GM23338 (cell line): ENCODE data around the gene TBL3. TPM values are rescaled to one million over a fixed set of nuclear protein-coding genes. Genes with fewer than 3 reads are reported as not detected.
A peak's percentile ranks its signal among the peaks of the same experiment; 100 is the strongest.

ENCODE experiments used
- ATAC-seq: fragments of 200-7000 bp; cut with Tn5 transposase; 3 replicates; pipeline ENCODE4 v1.9.1; 2020
- DNase-seq: peaks from one replicate; pipeline ENCODE4 v3.0.0-alpha.2; 2015; ENCODE audit warnings: low spot score
- H2AFZ ChIP-seq: fragments of 200-600 bp; sonication (generic); 2 replicates; pipeline ENCODE4 v1.8.0; 2016; ENCODE audit warnings: antibody characterized with exemption, mild to moderate bottlenecking, moderate library complexity
- H3F3A ChIP-seq: fragments of 200-600 bp; sonication (generic); replicated peaks from 2 replicates; pipeline ENCODE4 v1.8.0; 2017; ENCODE audit warnings: antibody characterized with exemption, mixed run types, low read depth
- H3K27ac ChIP-seq: fragments of 200-600 bp; sonication (generic); 2 replicates; pipeline ENCODE4 v1.6.1; 2016; ENCODE audit warnings: low read depth
- H3K27me3 ChIP-seq: fragments of 200-600 bp; sonication (generic); 2 replicates; pipeline ENCODE4 v1.8.0; 2016; ENCODE audit warnings: mild to moderate bottlenecking, mixed run types, moderate library complexity; ENCODE audit not compliant: insufficient read depth
- H3K36me3 ChIP-seq: fragments of 200-600 bp; sonication (generic); 2 replicates; pipeline ENCODE4 v1.8.0; 2016; ENCODE audit warnings: mild to moderate bottlenecking; ENCODE audit not compliant: insufficient read depth
- H3K4me1 ChIP-seq: fragments of 200-600 bp; sonication (generic); 2 replicates; pipeline ENCODE4 v1.8.0; 2016; ENCODE audit warnings: mild to moderate bottlenecking, moderate library complexity; ENCODE audit not compliant: insufficient read depth
- H3K4me2 ChIP-seq: fragments of 200-600 bp; sonication (generic); 2 replicates; pipeline ENCODE4 v1.7.1; 2017; ENCODE audit warnings: mixed run types
- H3K4me3 ChIP-seq: fragments of 200-600 bp; sonication (generic); 2 replicates; pipeline ENCODE4 v1.6.1; 2016; ENCODE audit warnings: mixed run types
- H3K79me2 ChIP-seq: fragments of 200-600 bp; sonication (generic); replicated peaks from 2 replicates; pipeline ENCODE4 v1.8.0; 2017; ENCODE audit warnings: mild to moderate bottlenecking; ENCODE audit not compliant: insufficient read depth
- H3K9me2 ChIP-seq: fragments of 200-600 bp; sonication (generic); 2 replicates; pipeline ENCODE4 v1.8.0; 2017; ENCODE audit not compliant: insufficient read depth
- H4K20me1 ChIP-seq: fragments of 200-600 bp; sonication (generic); replicated peaks from 2 replicates; pipeline ENCODE4 v1.8.0; 2017; ENCODE audit warnings: mild to moderate bottlenecking; ENCODE audit not compliant: insufficient read depth
- H3K27ac Mint-ChIP-seq: 2 replicates; pipeline ENCODE4 v1.8.0; 2020; ENCODE audit warnings: inconsistent platforms, mild to moderate bottlenecking, moderate library complexity, mixed read lengths
- H3K27me3 Mint-ChIP-seq: 3 replicates; pipeline ENCODE4 v1.8.0; 2022; ENCODE audit warnings: low read depth, mild to moderate bottlenecking, moderate library complexity, mixed read lengths, inconsistent platforms; ENCODE audit not compliant: insufficient read depth, poor library complexity
- H3K36me3 Mint-ChIP-seq: 3 replicates; pipeline ENCODE4 v1.8.0; 2021; ENCODE audit warnings: low read depth, mild to moderate bottlenecking, inconsistent platforms, moderate library complexity, mixed read lengths
- H3K4me1 Mint-ChIP-seq: 3 replicates; pipeline ENCODE4 v1.8.0; 2020; ENCODE audit warnings: mild to moderate bottlenecking, inconsistent platforms, mixed read lengths
- H3K4me3 Mint-ChIP-seq: 3 replicates; pipeline ENCODE4 v1.8.0; 2021; ENCODE audit warnings: moderate library complexity, mild to moderate bottlenecking, inconsistent platforms, mixed read lengths
- H3K9me3 Mint-ChIP-seq: 3 replicates; pipeline ENCODE4 v1.8.0; 2020; ENCODE audit warnings: moderate library complexity, mild to moderate bottlenecking, inconsistent platforms, mixed read lengths
- EZH2 ChIP-seq: fragments of 200-600 bp; sonication (generic); IDR thresholded peaks from one replicate; pipeline ENCODE4 v1.8.0; 2017; ENCODE audit warnings: antibody characterized with exemption, mild to moderate bottlenecking, low read depth; ENCODE audit not compliant: unreplicated experiment
- EZH2phosphoT487 ChIP-seq: fragments of 200-600 bp; sonication (generic); IDR thresholded peaks from one replicate; pipeline ENCODE4 v1.8.1; 2018; ENCODE audit warnings: antibody characterized with exemption; ENCODE audit not compliant: unreplicated experiment
- POLR2AphosphoS5 ChIP-seq: IDR thresholded peaks from 2 replicates; pipeline ENCODE4 v1.6.1; 2016; ENCODE audit warnings: antibody characterized with exemption, low read depth
- ZNF114 ChIP-seq: fragments of 250-450 bp; sonication (Bioruptor Pico); IDR thresholded peaks from 2 replicates; pipeline ENCODE4 v1.5.0; 2020; ENCODE audit warnings: mild to moderate bottlenecking, moderate library complexity
- ZNF331 ChIP-seq: fragments of 250-450 bp; sonication (Bioruptor Pico); IDR thresholded peaks from 2 replicates; pipeline ENCODE4 v1.5.0; 2020; ENCODE audit warnings: low read depth, mild to moderate bottlenecking, moderate library complexity
- polyA plus RNA-seq: library from polyadenylated mRNA; unstranded; fragments of >200 nt; fragmentation: Nextera tagmentation; extraction: Ambion mirVana; gene quantifications from 2 replicates; pipeline ENCODE4 v1.2.1, GENCODE V29; 2016
- total RNA-seq: library from RNA; depleted of rRNA; stranded (reverse); fragments of >200 nt; shearing (Covaris generic); gene quantifications from 2 replicates; pipeline ENCODE4 v1.2.3, GENCODE V29; 2014
- TF ChIP-seq, protein P1 (sequence below): fragments of 250-450 bp; sonication (Bioruptor Pico); IDR thresholded peaks from 2 replicates; pipeline ENCODE4 v1.5.0; 2020; ENCODE audit warnings: mild to moderate bottlenecking, moderate library complexity
- TF ChIP-seq, protein P2 (sequence below): IDR thresholded peaks from 2 replicates; pipeline ENCODE4 v1.6.1; 2016; ENCODE audit warnings: antibody characterized with exemption
- TF ChIP-seq, protein P3 (sequence below), 2 experiments: fragments of 200-600 bp in 1 of 2; sonication (generic) in 1 of 2; conservative IDR thresholded peaks; 2 replicates each; pipeline versions ENCODE4 v1.5.1 to v1.6.1; 2016 to 2017; ENCODE audit warnings: antibody characterized with exemption in 2 of 2, low read depth in 2 of 2, mild to moderate bottlenecking in 2 of 2, moderate library complexity in 1 of 2

The TBL3 gene
- total and polyA plus RNA-seq, 2 experiments from 2014 or later: 67.0 to 157 TPM

DNA sequence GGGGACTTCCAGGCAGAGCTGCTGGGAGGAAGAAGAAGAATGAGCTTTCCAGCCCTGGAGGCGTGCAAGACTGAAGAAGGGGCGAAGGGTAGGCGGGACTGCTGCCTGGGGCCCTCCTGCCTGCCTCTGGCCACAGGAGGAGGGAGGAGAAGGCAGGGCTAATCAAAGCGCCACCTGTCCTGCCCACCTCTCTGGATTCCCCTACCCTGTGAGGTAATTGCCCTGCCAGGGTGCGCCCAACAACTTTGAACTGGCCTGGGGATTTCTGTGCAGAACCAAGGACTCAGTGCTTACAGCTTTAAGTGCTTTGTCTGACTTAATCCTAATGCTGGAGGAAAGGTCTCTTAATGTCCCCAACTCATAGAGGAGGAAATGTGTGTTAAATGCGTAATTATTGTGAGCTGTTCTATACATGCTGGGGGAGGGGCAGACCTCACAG is 9.6 kb downstream of the TBL3 start, which contains the start of gene NOXO1:
NOXO1 (minus strand) TSS at position 72 of the 439 bp plus-strand sequence. CDS start 290 bp downstream, outside the sequence.
- H3K36me3 Mint-ChIP-seq: peaks cover 14% of the 10 kb centered on the region
- peak within 1 kb of the TSS; percentile 68 for H3K4me3 Mint-ChIP-seq
- H3F3A ChIP-seq: peaks cover 34% of the 10 kb centered on the region
- peak within 1 kb of the TSS; percentile 89 for H3K4me2 ChIP-seq
- H3K4me1 ChIP-seq: peaks cover 21% of the 10 kb centered on the region
- H4K20me1 ChIP-seq: no peaks in the 10 kb centered on the region; the same call in none of the 2 replicates
- DNase-seq: no peak
- H3K27me3 ChIP-seq: peaks cover 36% of the 10 kb centered on the region
- peaks cover 48% of the 10 kb centered on the region for H3K27me3 Mint-ChIP-seq
- ATAC-seq: no peak
- H3K27ac Mint-ChIP-seq: no peak within 1 kb of the TSS
- H3K4me1 Mint-ChIP-seq: peaks cover 23% of the 10 kb centered on the region
- TF ChIP-seq, protein P1, sequence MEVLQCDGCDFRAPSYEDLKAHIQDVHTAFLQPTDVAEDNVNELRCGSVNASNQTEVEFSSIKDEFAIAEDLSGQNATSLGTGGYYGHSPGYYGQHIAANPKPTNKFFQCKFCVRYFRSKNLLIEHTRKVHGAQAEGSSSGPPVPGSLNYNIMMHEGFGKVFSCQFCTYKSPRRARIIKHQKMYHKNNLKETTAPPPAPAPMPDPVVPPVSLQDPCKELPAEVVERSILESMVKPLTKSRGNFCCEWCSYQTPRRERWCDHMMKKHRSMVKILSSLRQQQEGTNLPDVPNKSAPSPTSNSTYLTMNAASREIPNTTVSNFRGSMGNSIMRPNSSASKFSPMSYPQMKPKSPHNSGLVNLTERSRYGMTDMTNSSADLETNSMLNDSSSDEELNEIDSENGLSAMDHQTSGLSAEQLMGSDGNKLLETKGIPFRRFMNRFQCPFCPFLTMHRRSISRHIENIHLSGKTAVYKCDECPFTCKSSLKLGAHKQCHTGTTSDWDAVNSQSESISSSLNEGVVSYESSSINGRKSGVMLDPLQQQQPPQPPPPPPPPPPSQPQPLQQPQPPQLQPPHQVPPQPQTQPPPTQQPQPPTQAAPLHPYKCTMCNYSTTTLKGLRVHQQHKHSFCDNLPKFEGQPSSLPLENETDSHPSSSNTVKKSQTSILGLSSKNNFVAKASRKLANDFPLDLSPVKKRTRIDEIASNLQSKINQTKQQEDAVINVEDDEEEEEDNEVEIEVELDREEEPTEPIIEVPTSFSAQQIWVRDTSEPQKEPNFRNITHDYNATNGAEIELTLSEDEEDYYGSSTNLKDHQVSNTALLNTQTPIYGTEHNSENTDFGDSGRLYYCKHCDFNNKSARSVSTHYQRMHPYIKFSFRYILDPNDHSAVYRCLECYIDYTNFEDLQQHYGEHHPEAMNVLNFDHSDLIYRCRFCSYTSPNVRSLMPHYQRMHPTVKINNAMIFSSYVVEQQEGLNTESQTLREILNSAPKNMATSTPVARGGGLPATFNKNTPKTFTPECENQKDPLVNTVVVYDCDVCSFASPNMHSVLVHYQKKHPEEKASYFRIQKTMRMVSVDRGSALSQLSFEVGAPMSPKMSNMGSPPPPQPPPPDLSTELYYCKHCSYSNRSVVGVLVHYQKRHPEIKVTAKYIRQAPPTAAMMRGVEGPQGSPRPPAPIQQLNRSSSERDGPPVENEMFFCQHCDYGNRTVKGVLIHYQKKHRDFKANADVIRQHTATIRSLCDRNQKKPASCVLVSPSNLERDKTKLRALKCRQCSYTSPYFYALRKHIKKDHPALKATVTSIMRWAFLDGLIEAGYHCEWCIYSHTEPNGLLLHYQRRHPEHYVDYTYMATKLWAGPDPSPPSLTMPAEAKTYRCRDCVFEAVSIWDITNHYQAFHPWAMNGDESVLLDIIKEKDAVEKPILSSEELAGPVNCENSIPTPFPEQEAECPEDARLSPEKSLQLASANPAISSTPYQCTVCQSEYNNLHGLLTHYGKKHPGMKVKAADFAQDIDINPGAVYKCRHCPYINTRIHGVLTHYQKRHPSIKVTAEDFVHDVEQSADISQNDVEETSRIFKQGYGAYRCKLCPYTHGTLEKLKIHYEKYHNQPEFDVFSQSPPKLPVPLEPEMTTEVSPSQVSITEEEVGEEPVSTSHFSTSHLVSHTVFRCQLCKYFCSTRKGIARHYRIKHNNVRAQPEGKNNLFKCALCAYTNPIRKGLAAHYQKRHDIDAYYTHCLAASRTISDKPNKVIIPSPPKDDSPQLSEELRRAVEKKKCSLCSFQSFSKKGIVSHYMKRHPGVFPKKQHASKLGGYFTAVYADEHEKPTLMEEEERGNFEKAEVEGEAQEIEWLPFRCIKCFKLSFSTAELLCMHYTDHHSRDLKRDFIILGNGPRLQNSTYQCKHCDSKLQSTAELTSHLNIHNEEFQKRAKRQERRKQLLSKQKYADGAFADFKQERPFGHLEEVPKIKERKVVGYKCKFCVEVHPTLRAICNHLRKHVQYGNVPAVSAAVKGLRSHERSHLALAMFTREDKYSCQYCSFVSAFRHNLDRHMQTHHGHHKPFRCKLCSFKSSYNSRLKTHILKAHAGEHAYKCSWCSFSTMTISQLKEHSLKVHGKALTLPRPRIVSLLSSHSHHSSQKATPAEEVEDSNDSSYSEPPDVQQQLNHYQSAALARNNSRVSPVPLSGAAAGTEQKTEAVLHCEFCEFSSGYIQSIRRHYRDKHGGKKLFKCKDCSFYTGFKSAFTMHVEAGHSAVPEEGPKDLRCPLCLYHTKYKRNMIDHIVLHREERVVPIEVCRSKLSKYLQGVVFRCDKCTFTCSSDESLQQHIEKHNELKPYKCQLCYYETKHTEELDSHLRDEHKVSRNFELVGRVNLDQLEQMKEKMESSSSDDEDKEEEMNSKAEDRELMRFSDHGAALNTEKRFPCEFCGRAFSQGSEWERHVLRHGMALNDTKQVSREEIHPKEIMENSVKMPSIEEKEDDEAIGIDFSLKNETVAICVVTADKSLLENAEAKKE (CRISPR knock-in tag): no peak
- TF ChIP-seq EZH2 (peak; percentile 14), EZH2phosphoT487 (no peak)
- H3K79me2 ChIP-seq: peaks cover 4% of the 10 kb centered on the region; the same call in 1 of the 2 replicates
- H3K27ac ChIP-seq: no peak within 1 kb of the TSS
- no peaks in the 10 kb centered on the region for H3K9me3 Mint-ChIP-seq
- no peaks in the 10 kb centered on the region for H3K36me3 ChIP-seq
- H3K4me3 ChIP-seq: peak within 1 kb of the TSS; percentile 68
- H2AFZ ChIP-seq: 0 out of 2 replicates have a peak within 1 kb of the TSS, but pooled peaks have one; percentile 38
- no peaks in the 10 kb centered on the region for H3K9me2 ChIP-seq

DNA sequence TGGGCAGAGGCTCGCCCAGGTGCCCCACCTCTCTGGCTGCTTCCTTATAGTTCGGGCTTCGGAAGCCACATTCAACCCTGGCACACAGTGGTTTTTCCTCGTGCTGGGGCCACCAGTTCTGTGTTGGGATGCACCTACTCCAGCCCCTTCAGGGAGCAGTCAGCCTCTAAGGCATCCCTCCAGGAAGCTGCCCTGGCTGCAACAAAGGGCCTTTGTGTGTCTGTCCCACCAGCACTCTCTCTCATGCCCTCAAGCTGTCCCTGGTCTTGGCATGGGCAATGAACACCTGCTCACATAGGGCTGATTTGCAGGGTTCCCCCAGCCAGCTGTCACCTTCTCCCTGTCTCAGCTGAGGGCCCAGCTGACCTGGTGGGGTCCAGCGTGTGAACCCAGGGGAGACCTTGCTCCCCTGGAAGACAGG is 10.2 kb downstream of the TBL3 start:
- H3K27ac ChIP-seq: no peak overlapping the region
- H3K79me2 ChIP-seq: peaks cover 4% of the 10 kb centered on the region; the same call in 1 of the 2 replicates
- Mint-ChIP-seq H3K27me3 (peaks cover 54% of the 10 kb centered on the region), H3K9me3 (no peaks in the 10 kb centered on the region), H3K4me3 (no peak overlapping the region; the same call in 2 of the 3 replicates), H3K4me1 (peaks cover 23% of the 10 kb centered on the region), H3K36me3 (peaks cover 17% of the 10 kb centered on the region), H3K27ac (no peak overlapping the region)
- no peak for DNase-seq
- H3F3A ChIP-seq: peaks cover 34% of the 10 kb centered on the region
- H3K27me3 ChIP-seq: peaks cover 36% of the 10 kb centered on the region
- H3K36me3 ChIP-seq: no peaks in the 10 kb centered on the region
- no peak overlapping the region for H3K4me3 ChIP-seq
- ATAC-seq: no peak
- no peaks in the 10 kb centered on the region; the same call in none of the 2 replicates for H4K20me1 ChIP-seq
- H3K4me1 ChIP-seq: peaks cover 21% of the 10 kb centered on the region
- no peak overlapping the region for H3K4me2 ChIP-seq
- H3K9me2 ChIP-seq: no peaks in the 10 kb centered on the region
- no peak overlapping the region for H2AFZ ChIP-seq
- TF ChIP-seq, protein P2, sequence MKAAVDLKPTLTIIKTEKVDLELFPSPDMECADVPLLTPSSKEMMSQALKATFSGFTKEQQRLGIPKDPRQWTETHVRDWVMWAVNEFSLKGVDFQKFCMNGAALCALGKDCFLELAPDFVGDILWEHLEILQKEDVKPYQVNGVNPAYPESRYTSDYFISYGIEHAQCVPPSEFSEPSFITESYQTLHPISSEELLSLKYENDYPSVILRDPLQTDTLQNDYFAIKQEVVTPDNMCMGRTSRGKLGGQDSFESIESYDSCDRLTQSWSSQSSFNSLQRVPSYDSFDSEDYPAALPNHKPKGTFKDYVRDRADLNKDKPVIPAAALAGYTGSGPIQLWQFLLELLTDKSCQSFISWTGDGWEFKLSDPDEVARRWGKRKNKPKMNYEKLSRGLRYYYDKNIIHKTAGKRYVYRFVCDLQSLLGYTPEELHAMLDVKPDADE: no peak
- TF ChIP-seq POLR2AphosphoS5 (no peak), ZNF331 (CRISPR knock-in tag) (no peak), ZNF114 (no peak)
- TF ChIP-seq, protein P3, sequence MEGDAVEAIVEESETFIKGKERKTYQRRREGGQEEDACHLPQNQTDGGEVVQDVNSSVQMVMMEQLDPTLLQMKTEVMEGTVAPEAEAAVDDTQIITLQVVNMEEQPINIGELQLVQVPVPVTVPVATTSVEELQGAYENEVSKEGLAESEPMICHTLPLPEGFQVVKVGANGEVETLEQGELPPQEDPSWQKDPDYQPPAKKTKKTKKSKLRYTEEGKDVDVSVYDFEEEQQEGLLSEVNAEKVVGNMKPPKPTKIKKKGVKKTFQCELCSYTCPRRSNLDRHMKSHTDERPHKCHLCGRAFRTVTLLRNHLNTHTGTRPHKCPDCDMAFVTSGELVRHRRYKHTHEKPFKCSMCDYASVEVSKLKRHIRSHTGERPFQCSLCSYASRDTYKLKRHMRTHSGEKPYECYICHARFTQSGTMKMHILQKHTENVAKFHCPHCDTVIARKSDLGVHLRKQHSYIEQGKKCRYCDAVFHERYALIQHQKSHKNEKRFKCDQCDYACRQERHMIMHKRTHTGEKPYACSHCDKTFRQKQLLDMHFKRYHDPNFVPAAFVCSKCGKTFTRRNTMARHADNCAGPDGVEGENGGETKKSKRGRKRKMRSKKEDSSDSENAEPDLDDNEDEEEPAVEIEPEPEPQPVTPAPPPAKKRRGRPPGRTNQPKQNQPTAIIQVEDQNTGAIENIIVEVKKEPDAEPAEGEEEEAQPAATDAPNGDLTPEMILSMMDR (conservative IDR thresholded peaks at IDR 0.05; ENCODE audit: low read depth in 2 of 2): no peak
